Measurements from ENCODE around the gene MCM10.

GRCh38 chr10:13182424-13182823 is 21.1 kb downstream of the MCM10 start:
- TF ChIP-seq YY1 (IDR thresholded peaks at IDR 0.05; ENCODE audit: insufficient read depth, insufficient read length) = no peak
- no peak for TF ChIP-seq ZNF274 (IDR thresholded peaks at IDR 0.05; ENCODE audit: low read depth, low read length)
- TF ChIP-seq SUZ12 (IDR thresholded peaks at IDR 0.05; ENCODE audit: extremely low read depth, insufficient read depth, insufficient read length) = no peak
